Nucleus accumbens (tissue), 56 donors: Measurements from ENCODE around the gene CCDC124.
"Not testable (repeated sequence)": the region's sequence is repeated elsewhere in the genome, so short reads cannot be mapped to it uniquely, and the experiment has no call there.

Experiments used
- DNase-seq, 56 donors: peaks; one replicate each; lab custom pipeline; 2025; lab: John Stamatoyannopoulos, UW

The CCDC124 gene

DNA sequence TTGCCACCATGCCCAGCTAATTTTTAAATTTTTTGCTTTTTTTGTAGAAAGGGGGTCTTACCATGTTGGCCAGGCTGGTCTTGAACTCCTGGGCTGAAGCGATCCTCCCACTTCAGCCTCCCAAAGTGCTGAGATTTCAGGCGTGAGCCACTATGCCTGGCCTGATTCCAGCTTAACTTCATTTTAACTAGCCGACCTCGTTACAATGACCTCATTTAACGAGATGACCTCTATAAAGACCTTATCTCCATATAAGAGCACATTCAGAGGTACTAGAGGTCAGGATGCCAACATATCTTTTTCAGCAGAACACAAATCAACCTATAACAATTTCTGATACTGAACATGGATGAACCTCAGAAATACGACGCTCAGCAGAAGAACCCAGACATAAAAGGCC lies 44.7 kb downstream of the CCDC124 start:
- no peak for DNase-seq

DNA sequence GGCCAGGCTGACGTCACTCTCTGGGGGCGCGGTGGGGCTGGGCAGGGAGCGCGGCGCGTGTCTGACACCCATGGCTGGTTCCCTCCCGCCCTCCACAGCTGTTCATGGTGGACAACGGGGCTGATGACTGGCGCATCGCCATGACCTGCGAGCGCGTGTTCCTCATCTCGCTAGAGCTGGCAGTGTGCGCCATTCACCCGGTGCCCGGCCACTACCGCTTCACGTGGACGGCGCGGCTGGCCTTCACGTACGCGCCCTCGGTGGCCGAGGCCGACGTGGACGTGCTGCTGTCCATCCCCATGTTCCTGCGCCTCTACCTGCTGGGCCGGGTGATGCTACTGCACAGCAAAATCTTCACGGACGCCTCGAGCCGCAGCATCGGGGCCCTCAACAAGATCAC lies 48.8 kb downstream of the CCDC124 start:
- peak in 1 of 56 donors; percentile 3 for DNase-seq

DNA sequence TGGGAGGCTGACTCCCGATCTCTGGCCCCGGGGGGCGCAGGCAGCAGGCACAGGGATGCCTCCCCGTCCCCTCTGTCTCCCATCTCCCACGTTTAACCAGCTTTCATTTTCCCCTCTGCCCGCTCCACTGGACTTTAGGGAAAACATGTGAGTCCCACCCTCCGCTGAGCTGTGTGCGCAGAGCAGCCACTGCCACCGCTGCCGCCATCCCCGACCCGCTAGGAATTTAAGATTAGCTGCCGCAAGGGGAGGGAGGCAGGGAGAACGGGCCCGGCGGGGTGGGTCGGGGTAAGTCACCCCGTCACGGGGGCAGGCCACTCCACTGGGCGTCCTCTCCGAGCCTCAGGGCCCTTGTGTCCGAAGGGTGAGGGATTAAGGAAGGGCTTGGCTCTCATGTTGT lies 49.6 kb downstream of the CCDC124 start:
- no peak for DNase-seq

DNA sequence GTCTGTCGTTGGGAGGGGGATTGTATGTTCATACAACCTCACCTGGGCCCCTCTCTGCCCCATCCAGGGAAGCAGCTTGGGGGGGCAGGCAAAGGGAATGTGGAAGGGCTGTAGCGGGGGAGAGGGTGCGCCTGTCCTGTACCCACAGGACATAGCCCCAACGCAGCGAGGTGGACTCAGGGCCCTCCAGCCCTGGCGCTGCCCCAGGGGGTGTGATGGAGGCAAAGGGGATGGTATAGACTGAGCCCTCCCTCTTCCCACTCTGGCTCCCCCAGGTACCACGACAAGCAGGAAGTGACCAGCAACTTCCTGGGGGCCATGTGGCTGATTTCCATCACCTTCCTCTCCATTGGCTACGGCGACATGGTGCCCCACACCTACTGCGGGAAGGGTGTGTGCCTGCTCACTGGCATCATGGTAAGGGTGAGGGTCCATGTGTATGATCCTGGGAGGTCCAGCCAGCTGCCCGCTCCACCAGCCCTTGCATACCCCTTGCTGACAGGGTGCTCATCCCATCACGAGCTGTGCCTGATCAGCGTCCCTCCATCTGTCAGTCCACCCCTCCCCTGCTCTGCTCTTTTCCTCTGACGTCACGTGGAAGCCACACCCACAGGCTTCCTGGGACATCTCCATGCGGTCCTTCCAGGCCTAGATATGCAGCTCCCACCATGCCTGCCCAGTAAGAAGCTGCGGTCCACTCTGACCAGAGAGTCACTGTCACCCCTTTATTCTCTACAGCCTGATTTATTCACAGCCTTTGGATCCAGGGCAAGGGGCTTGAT lies 52.4 kb downstream of the CCDC124 start:
- DNase-seq = no peak

DNA sequence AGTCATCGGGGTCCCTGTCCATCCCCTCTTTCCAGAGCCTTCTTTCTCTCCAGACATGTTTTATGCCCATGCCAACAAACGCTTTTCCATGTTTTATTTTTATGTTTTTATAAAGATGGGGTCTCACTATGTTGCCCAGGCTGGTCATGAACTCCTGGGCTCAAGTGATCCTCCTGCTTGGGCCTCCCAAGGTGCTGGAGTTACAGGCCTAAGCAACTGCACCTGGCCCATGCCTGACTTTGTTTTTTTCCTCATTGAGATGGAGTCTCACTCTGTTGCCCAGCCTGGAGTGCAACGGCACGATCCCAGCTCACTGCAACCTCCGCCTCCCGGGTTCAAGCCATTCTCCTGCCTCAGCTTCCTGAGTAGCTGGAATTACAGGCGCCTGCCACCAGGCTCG lies 53.8 kb downstream of the CCDC124 start:
- DNase-seq = not testable (repeated sequence)

DNA sequence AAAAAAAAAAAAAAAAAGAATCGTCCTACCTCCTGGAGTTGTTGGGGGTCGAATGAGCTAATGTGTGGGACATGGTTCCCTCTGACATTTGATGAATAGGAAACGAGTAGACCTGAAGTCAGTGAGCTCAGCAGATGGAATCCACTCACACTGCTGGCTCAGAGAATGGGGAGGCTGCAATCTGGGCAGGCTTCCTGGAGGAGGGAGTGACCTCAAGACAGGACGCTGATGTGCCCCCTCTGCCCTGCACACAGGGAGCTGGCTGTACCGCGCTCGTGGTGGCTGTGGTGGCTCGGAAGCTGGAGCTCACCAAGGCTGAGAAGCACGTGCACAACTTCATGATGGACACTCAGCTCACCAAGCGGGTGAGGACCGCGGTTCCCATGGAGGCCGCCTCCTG lies 55.3 kb downstream of the CCDC124 start:
- DNase-seq = no peak

DNA sequence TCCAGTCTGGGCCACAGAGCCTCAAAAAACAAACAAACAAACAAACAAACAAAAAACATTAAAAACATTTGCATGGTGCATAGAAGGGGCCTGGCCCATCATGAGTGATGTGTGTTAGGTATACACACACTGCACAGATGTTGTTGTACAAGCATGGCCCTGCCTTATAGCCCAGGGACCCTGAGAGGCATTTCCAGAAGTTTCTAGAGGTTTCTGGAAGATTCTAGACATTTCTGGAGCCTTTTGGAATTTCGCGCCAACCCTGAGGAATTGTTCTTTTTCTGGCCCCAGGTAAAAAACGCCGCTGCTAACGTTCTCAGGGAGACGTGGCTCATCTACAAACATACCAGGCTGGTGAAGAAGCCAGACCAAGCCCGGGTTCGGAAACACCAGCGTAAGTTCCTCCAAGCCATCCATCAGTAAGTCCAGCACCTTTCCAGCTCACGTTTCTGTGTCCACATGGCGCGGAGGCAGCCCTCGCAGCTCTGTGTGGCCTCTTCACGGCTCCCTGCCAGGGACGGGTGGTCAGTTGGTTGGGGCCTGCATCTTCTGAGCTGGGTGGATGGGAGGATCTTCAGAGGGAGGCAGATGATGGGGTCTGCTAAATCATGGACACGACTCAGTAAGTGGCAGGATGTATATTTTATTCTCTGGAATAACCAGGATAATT lies 56.7 kb downstream of the CCDC124 start:
- DNase-seq = no peak

DNA sequence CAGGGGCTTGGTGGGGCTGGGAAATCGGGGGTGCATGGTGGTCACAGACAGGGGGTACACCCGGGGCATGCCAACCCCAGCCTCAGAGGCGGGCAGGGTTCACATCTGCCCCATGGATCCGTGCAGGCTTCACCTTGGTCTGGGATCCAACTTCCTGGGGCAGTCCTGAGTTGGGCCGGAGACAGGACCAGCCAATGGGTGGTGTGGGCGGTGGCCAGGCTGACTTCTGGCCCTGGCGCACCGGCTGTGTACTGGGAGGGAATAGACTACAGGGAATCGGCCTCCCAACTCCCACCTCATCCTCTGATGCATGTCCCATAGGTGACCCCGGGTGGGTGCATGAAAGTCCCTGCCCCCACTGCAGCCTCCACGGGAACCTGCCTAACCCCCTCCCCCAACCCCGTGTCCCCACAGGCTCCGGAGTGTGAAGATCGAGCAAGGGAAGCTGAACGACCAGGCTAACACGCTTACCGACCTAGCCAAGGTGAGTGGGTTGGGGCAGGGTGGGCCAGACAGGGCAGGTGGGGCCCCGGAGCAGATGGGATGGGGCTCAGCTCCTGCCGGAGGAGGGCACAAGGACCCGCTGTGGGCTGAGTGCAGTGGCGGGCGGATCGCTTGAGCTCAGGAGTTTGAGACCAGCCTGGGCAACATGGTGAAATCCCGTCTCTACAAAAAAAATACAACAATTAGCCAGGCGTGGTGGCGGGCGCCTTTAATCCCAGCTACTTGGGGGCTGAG lies 60.4 kb downstream of the CCDC124 start:
- DNase-seq = no peak
